GM23248 (cell line): ENCODE results near the gene A2M. TPM values are rescaled to one million over a fixed set of nuclear protein-coding genes. Genes with fewer than 3 reads are reported as not detected.

Source experiments
- DNase-seq: peaks from one replicate; pipeline ENCODE4 v3.0.0-alpha.2; 2015
- H2AFZ ChIP-seq: fragments of 200-600 bp; sonication (generic); 2 replicates; pipeline ENCODE4 v1.6.1; 2016; ENCODE audit warnings: antibody characterized with exemption
- H3F3A ChIP-seq: fragments of 200-600 bp; sonication (generic); 2 replicates; pipeline ENCODE4 v1.6.1; 2016; ENCODE audit warnings: mild to moderate bottlenecking, antibody characterized with exemption, mixed run types; ENCODE audit not compliant: insufficient read depth
- H3K27ac ChIP-seq: fragments of 200-600 bp; sonication (generic); 2 replicates; pipeline ENCODE4 v1.5.1; 2016; ENCODE audit warnings: mild to moderate bottlenecking
- H3K27me3 ChIP-seq: fragments of 200-600 bp; sonication (generic); replicated peaks from 2 replicates; pipeline ENCODE4 v1.6.1; 2016; ENCODE audit warnings: mild to moderate bottlenecking; ENCODE audit not compliant: insufficient read depth
- H3K36me3 ChIP-seq: fragments of 200-600 bp; sonication (generic); 2 replicates; pipeline ENCODE4 v1.6.1; 2016; ENCODE audit warnings: low read depth, mild to moderate bottlenecking
- H3K4me1 ChIP-seq: fragments of 200-600 bp; sonication (generic); 2 replicates; pipeline ENCODE4 v1.6.1; 2016; ENCODE audit warnings: mild to moderate bottlenecking; ENCODE audit not compliant: insufficient read depth
- H3K4me2 ChIP-seq: fragments of 200-600 bp; sonication (generic); one replicate; pipeline ENCODE4 v1.6.1; 2016; ENCODE audit warnings: mild to moderate bottlenecking; ENCODE audit not compliant: unreplicated experiment
- H3K4me3 ChIP-seq: fragments of 200-600 bp; sonication (generic); 2 replicates; pipeline ENCODE4 v1.5.1; 2016; ENCODE audit warnings: mild to moderate bottlenecking
- H3K79me2 ChIP-seq: fragments of 200-600 bp; sonication (generic); 2 replicates; pipeline ENCODE4 v1.6.1; 2016; ENCODE audit warnings: mild to moderate bottlenecking; ENCODE audit not compliant: insufficient read depth
- H3K9ac ChIP-seq: fragments of 200-600 bp; sonication (generic); 2 replicates; pipeline ENCODE4 v1.6.1; 2016; ENCODE audit warnings: mild to moderate bottlenecking
- H3K9me2 ChIP-seq: fragments of 200-600 bp; sonication (generic); 2 replicates; pipeline ENCODE4 v1.6.1; 2016; ENCODE audit warnings: mixed run types, mild to moderate bottlenecking, moderate library complexity; ENCODE audit not compliant: insufficient read depth
- H3K9me3 ChIP-seq: fragments of 200-600 bp; sonication (generic); one replicate; pipeline ENCODE4 v1.6.1; 2017; ENCODE audit warnings: low read depth
- H4K20me1 ChIP-seq: fragments of 200-600 bp; sonication (generic); 2 replicates; pipeline ENCODE4 v1.6.0; 2016; ENCODE audit not compliant: insufficient read depth
- EZH2 ChIP-seq: fragments of 200-600 bp; sonication (generic); IDR thresholded peaks from 2 replicates; pipeline ENCODE4 v1.6.1; 2018; ENCODE audit warnings: antibody characterized with exemption, mild to moderate bottlenecking; ENCODE audit not compliant: insufficient read depth, poor library complexity, severe bottlenecking
- EZH2phosphoT487 ChIP-seq: fragments of 200-600 bp; sonication (generic); IDR thresholded peaks from 2 replicates; pipeline ENCODE4 v1.6.1; 2018; ENCODE audit warnings: antibody characterized with exemption, moderate library complexity, mild to moderate bottlenecking, low read depth; ENCODE audit not compliant: insufficient read depth
- WGBS, 2 experiments: methylation state at CpG; one replicate each; pipeline ENCODE4 v1.1.6; 2015 to 2017; ENCODE audit warnings: low lambda C conversion rate in 2 of 2, low coverage in 1 of 2; ENCODE audit errors: missing lambda C conversion rate in 2 of 2; 5-methylcytosine and 5-hydroxymethylcytosine counted together
- in situ Hi-C: fragments of 300-500 bp; cut with MboI; formaldehyde crosslinking; loops from 2 replicates; pipeline ENCODE4 v1.15.0; 2020
- polyA plus RNA-seq: library from polyadenylated mRNA; unstranded; fragments of >200 nt; fragmentation: Nextera tagmentation; extraction: Ambion mirVana; gene quantifications from 2 replicates; pipeline ENCODE4 v1.2.1, GENCODE V29; 2016
- total RNA-seq: library from RNA; depleted of rRNA; stranded (reverse); fragments of >200 nt; shearing (Covaris generic); gene quantifications from 2 replicates; pipeline ENCODE4 v1.2.3, GENCODE V29; 2014

A2M gene
- total and polyA plus RNA-seq, 2 experiments from 2014 or later = 34.9 to 40.1 TPM

DNA sequence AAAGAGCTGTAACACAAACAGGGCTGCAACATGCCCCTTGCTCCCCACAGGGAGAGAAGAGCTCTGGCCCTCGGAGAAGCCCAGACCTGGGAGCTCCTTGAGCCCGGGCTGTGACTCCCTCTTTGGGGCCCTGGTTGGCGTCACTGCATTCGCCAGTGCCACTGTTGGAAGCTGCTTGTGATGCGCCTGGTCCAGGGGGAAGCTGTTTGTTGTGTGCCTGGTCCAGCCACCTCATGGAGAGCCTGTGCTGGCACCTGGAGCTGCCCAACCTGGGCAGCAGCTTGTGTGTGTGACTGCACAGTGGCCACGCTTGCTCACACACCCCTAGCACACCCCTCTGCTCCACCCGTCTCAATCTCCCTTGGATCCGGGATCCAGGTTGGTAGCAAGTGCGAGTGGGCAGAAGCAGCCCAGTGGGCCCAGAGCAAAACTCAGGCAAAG lies 49.5 kb downstream of the A2M start:
- Histone ChIP-seq H4K20me1 (no peaks in the 10 kb centered on the region), H3K4me1 (peaks cover 6% of the 10 kb centered on the region), H3F3A (no peaks in the 10 kb centered on the region), H3K4me2 (no peak overlapping the region), H3K27me3 (no peaks in the 10 kb centered on the region), H3K79me2 (no peaks in the 10 kb centered on the region), H3K4me3 (no peak overlapping the region), H3K9me2 (no peaks in the 10 kb centered on the region), H3K9me3 (no peaks in the 10 kb centered on the region), H3K36me3 (no peaks in the 10 kb centered on the region), H3K27ac (no peak overlapping the region), H3K9ac (no peak overlapping the region), H2AFZ (no peak overlapping the region)
- in situ Hi-C loops = no loop called here
- DNase-seq = no peak
- no peak for TF ChIP-seq EZH2phosphoT487
- TF ChIP-seq EZH2 = no peak
- WGBS, 2 experiments = 82 to 86% methylated on average over 9 of the region's 9 CpGs

DNA sequence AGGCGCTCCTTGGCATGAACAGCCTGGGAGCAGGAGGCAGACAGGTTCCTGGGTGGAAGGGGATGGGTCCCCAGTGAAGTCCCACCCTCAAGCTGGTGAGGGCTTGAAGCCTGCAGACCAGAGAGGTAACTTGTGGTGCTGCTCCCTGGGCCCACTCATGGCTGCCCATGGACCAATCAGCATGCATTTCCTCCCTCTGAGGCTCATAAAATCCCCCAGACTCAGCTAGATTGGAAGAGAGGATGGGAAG lies 50.2 kb downstream of the A2M start:
- in situ Hi-C loops = no loop called here
- Histone ChIP-seq H3K4me1 (peaks cover 6% of the 10 kb centered on the region), H3K9ac (no peak overlapping the region), H3K9me3 (no peaks in the 10 kb centered on the region), H3K36me3 (no peaks in the 10 kb centered on the region), H2AFZ (peak overlapping the region; percentile 85), H3K4me3 (peak overlapping the region; percentile 74), H3K4me2 (peak overlapping the region; percentile 46), H3K9me2 (no peaks in the 10 kb centered on the region), H4K20me1 (no peaks in the 10 kb centered on the region), H3F3A (no peaks in the 10 kb centered on the region), H3K27me3 (no peaks in the 10 kb centered on the region), H3K79me2 (no peaks in the 10 kb centered on the region), H3K27ac (no peak overlapping the region)
- 93 to 100% methylated on average over 1 of the region's 1 CpG for WGBS, 2 experiments
- TF ChIP-seq EZH2phosphoT487 (no peak), EZH2 (no peak)
- DNase-seq = no peak

DNA sequence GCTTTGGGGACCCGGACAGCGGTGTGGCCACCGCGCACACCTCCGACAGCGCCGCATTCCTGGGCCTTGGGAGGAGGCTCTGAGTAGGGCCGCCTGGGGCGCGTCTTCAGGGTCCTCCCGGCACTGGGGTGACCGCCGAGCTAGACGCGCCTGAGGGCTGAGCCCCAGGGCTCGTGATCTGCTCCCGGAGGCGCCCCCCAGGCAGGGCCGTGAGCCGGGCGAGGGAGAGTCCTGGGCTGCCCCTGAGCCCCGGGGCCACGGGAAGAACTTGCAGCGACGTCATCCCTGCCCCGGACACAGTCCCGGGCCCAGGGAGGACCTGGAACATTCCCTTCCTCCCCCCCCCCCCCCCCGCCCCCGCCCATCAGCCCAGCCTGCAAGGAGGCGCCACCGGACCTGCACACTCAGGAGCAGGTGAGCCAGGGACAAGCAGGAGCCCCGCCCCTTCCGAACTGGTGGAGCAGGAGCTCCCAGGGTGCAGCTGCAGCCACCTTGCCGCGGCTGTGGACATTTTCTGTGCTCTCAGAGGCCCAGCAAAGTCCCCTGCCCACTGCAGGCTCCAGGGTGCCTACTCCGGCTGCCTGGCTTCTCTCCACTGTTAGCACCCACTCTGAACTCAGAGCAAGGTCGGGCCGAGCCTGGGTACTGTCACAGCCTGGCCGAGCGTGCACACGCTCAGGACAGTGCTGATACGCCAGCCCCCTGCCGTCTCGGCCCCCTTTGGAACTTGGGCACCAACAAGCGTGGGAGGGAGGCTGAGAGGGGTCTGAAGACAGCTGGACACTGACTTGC lies 50.7 kb downstream of the A2M start:
- H3K27me3 ChIP-seq = no peaks in the 10 kb centered on the region
- H3K4me1 ChIP-seq = peaks cover 6% of the 10 kb centered on the region
- peak overlapping the region; percentile 92 for H2AFZ ChIP-seq
- TF ChIP-seq EZH2 (no peak), EZH2phosphoT487 (no peak)
- H3K4me2 ChIP-seq = peak overlapping the region; percentile 59
- H3K9ac ChIP-seq = peak overlapping the region; percentile 73
- no peaks in the 10 kb centered on the region for H3K36me3 ChIP-seq
- H4K20me1 ChIP-seq = no peaks in the 10 kb centered on the region
- no peaks in the 10 kb centered on the region for H3K9me2 ChIP-seq
- no peaks in the 10 kb centered on the region for H3K9me3 ChIP-seq
- in situ Hi-C loops = no loop called here
- no peaks in the 10 kb centered on the region for H3K79me2 ChIP-seq
- DNase-seq = peak; percentile 62
- H3K4me3 ChIP-seq = peak overlapping the region; percentile 74
- WGBS, 2 experiments = 20 to 27% methylated on average over 16 to 21 of the region's 45 CpGs
- peak overlapping the region; percentile 2; the same call in 1 of the 2 replicates for H3K27ac ChIP-seq
- no peaks in the 10 kb centered on the region for H3F3A ChIP-seq

DNA sequence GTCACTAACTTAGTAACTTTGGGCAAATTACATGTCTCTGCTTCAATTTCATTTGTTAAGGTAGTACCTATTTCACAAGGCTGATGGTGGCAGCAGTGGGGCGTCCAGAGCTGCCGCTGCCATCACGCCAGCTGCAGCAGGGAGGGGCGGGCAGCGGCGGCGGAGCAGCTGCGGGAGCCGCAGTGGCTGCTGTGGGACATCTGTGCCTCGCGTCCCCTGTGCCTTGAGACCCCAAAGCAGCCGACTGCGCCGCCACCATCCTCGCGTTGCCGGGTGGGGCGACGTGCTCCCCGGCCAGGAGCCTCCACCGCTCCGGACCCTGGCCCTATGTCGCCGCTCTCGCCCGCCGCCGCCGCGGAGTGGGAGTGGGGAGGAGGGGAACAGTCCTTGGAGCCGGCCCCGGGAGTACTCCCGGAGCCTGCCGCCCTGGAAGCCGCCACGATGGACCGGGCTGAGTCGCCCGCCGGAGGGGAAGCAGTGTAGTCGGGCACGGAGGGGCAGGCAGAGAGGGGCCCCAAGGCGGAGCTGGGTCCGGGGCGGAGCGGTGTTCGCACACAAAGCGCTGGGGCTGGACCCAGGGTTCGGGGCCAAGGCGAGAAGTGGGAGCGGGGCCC lies 51.4 kb downstream of the A2M start:
- peaks cover 6% of the 10 kb centered on the region for H3K4me1 ChIP-seq
- DNase-seq = peak; percentile 74
- in situ Hi-C loops = no loop called here

More for the DNA sequence above, 51.4 kb downstream of the A2M start:
- H3K79me2 ChIP-seq = no peaks in the 10 kb centered on the region
- WGBS, 2 experiments = 1% methylated on average over 31 to 50 of the region's 51 CpGs
- peak overlapping the region; percentile 59 for H3K4me2 ChIP-seq
- H3K36me3 ChIP-seq = no peaks in the 10 kb centered on the region
- H3K4me3 ChIP-seq = peak overlapping the region; percentile 74
- H4K20me1 ChIP-seq = no peaks in the 10 kb centered on the region
- peak overlapping the region; percentile 2; the same call in 1 of the 2 replicates for H3K27ac ChIP-seq
- peak overlapping the region; percentile 73 for H3K9ac ChIP-seq
- no peaks in the 10 kb centered on the region for H3K9me2 ChIP-seq
- no peaks in the 10 kb centered on the region for H3F3A ChIP-seq
- H3K27me3 ChIP-seq = no peaks in the 10 kb centered on the region
- no peaks in the 10 kb centered on the region for H3K9me3 ChIP-seq
- H2AFZ ChIP-seq = peak overlapping the region; percentile 92
- TF ChIP-seq EZH2 (no peak), EZH2phosphoT487 (no peak)
